HepG2 (cell line): Measurements from ENCODE around the gene SPTBN4. TPM values are rescaled to one million over a fixed set of nuclear protein-coding genes. Genes with fewer than 3 reads are reported as not detected.

ENCODE experiments used
- ATF4 ChIP-seq, 2 experiments: fragments of 450-650 bp in 1 of 2; sonication (generic) in 1 of 2; formaldehyde crosslinking; IDR thresholded peaks; 2 replicates each; pipeline versions ENCODE4 v1.5.0 to v1.8.0; 2020 to 2022; ENCODE audit warnings: mild to moderate bottlenecking in 1 of 2, missing genetic modification reagents in 1 of 2
- CBX5 ChIP-seq: sonication (generic); formaldehyde crosslinking; IDR thresholded peaks from 2 replicates; pipeline ENCODE4 v1.4.0; 2020; ENCODE audit warnings: missing genetic modification reagents, borderline replicate concordance
- CC2D1A ChIP-seq: sonication (generic); formaldehyde crosslinking; IDR thresholded peaks from 2 replicates; pipeline ENCODE4 v1.8.1; 2023; ENCODE audit warnings: mild to moderate bottlenecking, missing genetic modification reagents
- EP300 ChIP-seq, 3 experiments: sonication (generic) in 1 of 3; formaldehyde crosslinking in 1 of 3; IDR thresholded peaks; 2 replicates each; pipeline versions ENCODE4 v1.5.1 to v1.6.1; 2011 to 2020; ENCODE audit warnings: low read depth in 2 of 3, low read length in 2 of 3, borderline replicate concordance in 1 of 3, improper control_type of control experiment in 1 of 3, mild to moderate bottlenecking in 1 of 3, missing genetic modification reagents in 1 of 3, moderate library complexity in 1 of 3
- GMEB1 ChIP-seq: sonication (generic); formaldehyde crosslinking; IDR thresholded peaks from 2 replicates; pipeline ENCODE4 v1.5.1; 2020; ENCODE audit warnings: missing genetic modification reagents, mild to moderate bottlenecking, borderline replicate concordance
- GTF2F1 ChIP-seq: fragments of 150-350 bp; IDR thresholded peaks from 2 replicates; pipeline ENCODE4 v1.6.1; 2014; ENCODE audit warnings: low read length
- POLR2AphosphoS2 ChIP-seq: IDR thresholded peaks from 2 replicates; pipeline ENCODE4 v1.6.1; 2011; ENCODE audit warnings: low read depth, low read length, improper control_type of control experiment
- RBM22 ChIP-seq: fragments of 200-400 bp; formaldehyde crosslinking; optimal IDR thresholded peaks from 2 replicates; pipeline ENCODE3; 2017; ENCODE audit warnings: mild to moderate bottlenecking, low read length, moderate library complexity
- SMAD1 ChIP-seq: sonication (generic); formaldehyde crosslinking; IDR thresholded peaks from 2 replicates; pipeline ENCODE4 v1.4.0; 2020; ENCODE audit warnings: missing genetic modification reagents, low read depth, mild to moderate bottlenecking, borderline replicate concordance
- SMYD3 ChIP-seq: sonication (generic); formaldehyde crosslinking; IDR thresholded peaks from 2 replicates; pipeline ENCODE4 v1.8.1; 2023; ENCODE audit warnings: mild to moderate bottlenecking, missing genetic modification reagents
- SP5 ChIP-seq: IDR thresholded peaks from 2 replicates; pipeline ENCODE4 v1.6.1; 2016; ENCODE audit warnings: low read depth, borderline replicate concordance
- TOE1 ChIP-seq: sonication (generic); formaldehyde crosslinking; IDR thresholded peaks from 2 replicates; pipeline ENCODE4 v1.4.0; 2020; ENCODE audit warnings: mild to moderate bottlenecking, missing genetic modification reagents
- ZBTB46 ChIP-seq: sonication (generic); formaldehyde crosslinking; IDR thresholded peaks from 2 replicates; pipeline ENCODE4 v1.4.0; 2020; ENCODE audit warnings: mild to moderate bottlenecking, missing genetic modification reagents, borderline replicate concordance
- ZNF121 ChIP-seq: sonication (generic); formaldehyde crosslinking; IDR thresholded peaks from 2 replicates; pipeline ENCODE4 v1.5.0; 2020; ENCODE audit warnings: mild to moderate bottlenecking, missing genetic modification reagents
- ZNF224 ChIP-seq: sonication (generic); formaldehyde crosslinking; IDR thresholded peaks from 2 replicates; pipeline ENCODE4 v1.5.0; 2020; ENCODE audit warnings: mild to moderate bottlenecking, missing genetic modification reagents
- ZNF225 ChIP-seq: sonication (generic); formaldehyde crosslinking; IDR thresholded peaks from 2 replicates; pipeline ENCODE4 v1.4.0; 2020; ENCODE audit warnings: mild to moderate bottlenecking, missing genetic modification reagents
- ZNF441 ChIP-seq: sonication (generic); formaldehyde crosslinking; IDR thresholded peaks from 2 replicates; pipeline ENCODE4 v1.7.0; 2021; ENCODE audit warnings: missing genetic modification reagents, borderline replicate concordance
- ZNF510 ChIP-seq: sonication (generic); formaldehyde crosslinking; IDR thresholded peaks from 2 replicates; pipeline ENCODE4 v1.4.0; 2020; ENCODE audit warnings: low read depth, mild to moderate bottlenecking, missing genetic modification reagents
- ZNF788 ChIP-seq: sonication (generic); formaldehyde crosslinking; IDR thresholded peaks from 2 replicates; pipeline ENCODE4 v1.5.0; 2020; ENCODE audit warnings: mild to moderate bottlenecking, missing genetic modification reagents, borderline replicate concordance
- ZNF841 ChIP-seq: sonication (generic); formaldehyde crosslinking; IDR thresholded peaks from 2 replicates; pipeline ENCODE4 v1.8.1; 2023; ENCODE audit warnings: missing genetic modification reagents, borderline replicate concordance
- ZNF878 ChIP-seq: sonication (generic); formaldehyde crosslinking; IDR thresholded peaks from 2 replicates; pipeline ENCODE4 v1.8.1; 2023; ENCODE audit warnings: mild to moderate bottlenecking, missing genetic modification reagents, moderate library complexity
- polyA plus RNA-seq, 8 experiments: library from polyadenylated mRNA; depleted of rRNA in 3 of 8; stranded (reverse) in 7 of 8; unstranded in 1 of 8; fragments of >200 nt; fragmentation: Illumina TruSeq in 4 of 8; extraction: Trizol in 4 of 8; gene quantifications; 2 replicates each; pipeline versions ENCODE4 v1.2.1 to v1.2.3, GENCODE V29; 2011 to 2016; ENCODE audit warnings: low read depth in 4 of 8, missing spikeins in 1 of 8, mixed read lengths in 1 of 8; ENCODE audit not compliant: insufficient read depth in 1 of 8
- total RNA-seq, 5 experiments: library from RNA; depleted of rRNA; stranded (reverse); fragments of >200 nt; fragmentation: Illumina TruSeq; extraction: Trizol; gene quantifications; 2 replicates each; pipeline ENCODE4 v1.2.3, GENCODE V29; 2016; ENCODE audit warnings: low read depth in 1 of 5
- TF ChIP-seq, protein P1 (sequence below): sonication (generic); formaldehyde crosslinking; IDR thresholded peaks from 2 replicates; pipeline ENCODE4 v1.5.0; 2020; ENCODE audit warnings: missing genetic modification reagents
- TF ChIP-seq, protein P2 (sequence below): sonication (generic); formaldehyde crosslinking; IDR thresholded peaks from 2 replicates; pipeline ENCODE4 v1.4.0; 2020; ENCODE audit warnings: missing genetic modification reagents
- TF ChIP-seq, protein P3 (sequence below): sonication (generic); formaldehyde crosslinking; IDR thresholded peaks from 2 replicates; pipeline ENCODE4 v1.5.0; 2020; ENCODE audit warnings: mild to moderate bottlenecking, low read depth, missing genetic modification reagents, borderline replicate concordance

Gene SPTBN4
- total and polyA plus RNA-seq, 2 of the 13 experiments (the other 11 are each of a cell fraction or from before 2014, with no cell fraction given), result 0.11 TPM

GRCh38 chr19:40605216-40605971 lies 138.6 kb downstream of the SPTBN4 start (continued):
- TF ChIP-seq ZNF121 (CRISPR knock-in tag), result no peak
- TF ChIP-seq EP300 (IDR thresholded peaks at IDR 0.05; ENCODE audit: low read depth in 2 of 2, low read length in 2 of 2), result no peak
- TF ChIP-seq EP300 (CRISPR knock-in tag; IDR thresholded peaks at IDR 0.05; ENCODE audit: borderline replicate concordance), result no peak
- TF ChIP-seq, protein P1, sequence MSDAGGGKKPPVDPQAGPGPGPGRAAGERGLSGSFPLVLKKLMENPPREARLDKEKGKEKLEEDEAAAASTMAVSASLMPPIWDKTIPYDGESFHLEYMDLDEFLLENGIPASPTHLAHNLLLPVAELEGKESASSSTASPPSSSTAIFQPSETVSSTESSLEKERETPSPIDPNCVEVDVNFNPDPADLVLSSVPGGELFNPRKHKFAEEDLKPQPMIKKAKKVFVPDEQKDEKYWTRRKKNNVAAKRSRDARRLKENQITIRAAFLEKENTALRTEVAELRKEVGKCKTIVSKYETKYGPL (CRISPR knock-in tag), result no peak
- no peak for TF ChIP-seq ATF4 (CRISPR knock-in tag; IDR thresholded peaks at IDR 0.05)
- TF ChIP-seq ZNF225, result peak; percentile 53; the same call in 1 of the 2 replicates
- TF ChIP-seq, protein P2, sequence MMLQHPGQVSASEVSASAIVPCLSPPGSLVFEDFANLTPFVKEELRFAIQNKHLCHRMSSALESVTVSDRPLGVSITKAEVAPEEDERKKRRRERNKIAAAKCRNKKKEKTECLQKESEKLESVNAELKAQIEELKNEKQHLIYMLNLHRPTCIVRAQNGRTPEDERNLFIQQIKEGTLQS, result no peak
- no peak for TF ChIP-seq ZNF224 (CRISPR knock-in tag)
- TF ChIP-seq ZNF510 (CRISPR knock-in tag), result no peak
- no peak for TF ChIP-seq RBM22
- TF ChIP-seq POLR2AphosphoS2, result no peak
- TF ChIP-seq ZNF788, result 0 out of 2 replicates have a peak, but pooled peaks have one; percentile 23
- no peak for TF ChIP-seq SMYD3 (CRISPR knock-in tag)
- peak; percentile 31 for TF ChIP-seq SP5 (CRISPR knock-in tag)
- 0 out of 2 replicates have a peak, but pooled peaks have one; percentile 30 for TF ChIP-seq ZNF841 (CRISPR knock-in tag)
- TF ChIP-seq CBX5 (CRISPR knock-in tag), result no peak
- no peak for TF ChIP-seq CC2D1A (CRISPR knock-in tag)
- TF ChIP-seq GMEB1 (CRISPR knock-in tag), result no peak
- no peak for TF ChIP-seq GTF2F1
- TF ChIP-seq SMAD1 (CRISPR knock-in tag), result no peak
- no peak for TF ChIP-seq ZBTB46 (CRISPR knock-in tag)
- TF ChIP-seq, protein P3, sequence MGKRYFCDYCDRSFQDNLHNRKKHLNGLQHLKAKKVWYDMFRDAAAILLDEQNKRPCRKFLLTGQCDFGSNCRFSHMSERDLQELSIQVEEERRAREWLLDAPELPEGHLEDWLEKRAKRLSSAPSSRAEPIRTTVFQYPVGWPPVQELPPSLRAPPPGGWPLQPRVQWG (CRISPR knock-in tag), result no peak
- no peak for TF ChIP-seq ZNF441 (CRISPR knock-in tag)
- no peak for TF ChIP-seq ZNF878 (CRISPR knock-in tag)
- TF ChIP-seq TOE1, result no peak
